HepG2 (cell line): ENCODE results near the gene ATP8A1. TPM values are rescaled to one million over a fixed set of nuclear protein-coding genes. Genes with fewer than 3 reads are reported as not detected.
"Not testable (repeated sequence)": the region's sequence is repeated elsewhere in the genome, so short reads cannot be mapped to it uniquely, and the experiment has no call there.

ENCODE experiments used
- ATAC-seq: fragments of 200-7000 bp; cut with Tn5 transposase; 3 replicates; pipeline ENCODE4 v1.9.1; 2020; ENCODE audit warnings: mild to moderate bottlenecking, moderate library complexity
- BruUV-seq: library from RNA; stranded (reverse); fragments of 400-500 nt; replicated peaks from 2 replicates; lab custom pipeline; 2021; lab: Mats Ljungman, UMichigan
- CTCF ChIA-PET: fragments of 300-600 bp; formaldehyde crosslinking; extraction: SDS; loops from one replicate; lab custom pipeline; 2021; ENCODE audit warnings: low total read pairs, inconsistent platforms, low intra/inter-chr PET ratio; lab: Yijun Ruan, JAX
- POLR2A ChIA-PET: fragments of 350-600 bp; sonication (Branson Sonifier 250); formaldehyde crosslinking; loops from one replicate; lab custom pipeline; 2020; ENCODE audit warnings: antibody characterized with exemption, inconsistent platforms; lab: Yijun Ruan, JAX
- DNase-seq: peaks from one replicate; pipeline ENCODE4 v3.0.0-alpha.2; 2015; ENCODE audit warnings: low spot score
- FAIRE-seq: peaks from 3 replicates; lab custom pipeline; 2011; peaks lifted over from hg19 to GRCh38; lab: Jason Lieb, UNC
- H2AFZ ChIP-seq: one replicate; pipeline ENCODE4 v1.6.1; 2011; ENCODE audit warnings: low read length, inconsistent platforms
- H3K27ac ChIP-seq: fragments of 300-600 bp; 3 replicates; pipeline ENCODE4 v1.8.0; 2011; ENCODE audit warnings: mixed run types, mild to moderate bottlenecking, mixed read lengths, low read length, inconsistent platforms; ENCODE audit not compliant: insufficient read depth; ENCODE audit errors: extremely low read length
- H3K27me3 ChIP-seq, 2 experiments: fragments of 200-600 bp in 1 of 2; 2 replicates in 1 of 2; 3 replicates in 1 of 2; pipeline versions ENCODE4 v1.6.0 to v1.8.0; 2011; ENCODE audit warnings: low read length in 2 of 2, mild to moderate bottlenecking in 2 of 2, moderate library complexity in 2 of 2, inconsistent platforms in 1 of 2; ENCODE audit not compliant: insufficient read depth in 2 of 2, control insufficient read depth in 1 of 2
- H3K36me3 ChIP-seq, 2 experiments: fragments of 200-600 bp in 1 of 2; replicated peaks in 1 of 2; 2 replicates in 1 of 2; 3 replicates in 1 of 2; pipeline versions ENCODE4 v1.5.1 to v1.8.0; 2011; ENCODE audit warnings: low read length in 2 of 2, inconsistent platforms in 1 of 2; ENCODE audit not compliant: insufficient read depth in 2 of 2, control insufficient read depth in 1 of 2
- H3K4me1 ChIP-seq: 2 replicates; pipeline ENCODE4 v1.5.1; 2012; ENCODE audit warnings: low read length, inconsistent platforms; ENCODE audit not compliant: insufficient read depth
- H3K4me2 ChIP-seq: 2 replicates; pipeline ENCODE4 v1.6.0; 2011; ENCODE audit warnings: low read depth, low read length, inconsistent platforms
- H3K4me3 ChIP-seq, 3 experiments: fragments of 200-600 bp in 1 of 3; sonication (generic), shearing (Covaris generic) in 1 of 3; replicated peaks in 1 of 3; 2 replicates each; pipeline ENCODE4 v1.5.1; 2011 to 2016; ENCODE audit warnings: low read length in 3 of 3, inconsistent platforms in 2 of 3, low read depth in 2 of 3, mild to moderate bottlenecking in 2 of 3, control low read depth in 1 of 3, mixed read lengths in 1 of 3; ENCODE audit not compliant: insufficient read depth in 1 of 3
- H3K79me2 ChIP-seq: one replicate; pipeline ENCODE4 v1.6.1; 2011; ENCODE audit warnings: low read length, inconsistent platforms; ENCODE audit not compliant: insufficient read depth
- H3K9ac ChIP-seq: 2 replicates; pipeline ENCODE4 v1.6.0; 2011; ENCODE audit warnings: mild to moderate bottlenecking, low read depth, low read length, inconsistent platforms; ENCODE audit not compliant: insufficient read depth
- H3K9me3 ChIP-seq: 2 replicates; pipeline ENCODE4 v1.5.1; 2012; ENCODE audit warnings: mild to moderate bottlenecking, low read length
- H4K20me1 ChIP-seq: 2 replicates; pipeline ENCODE4 v1.6.0; 2011; ENCODE audit warnings: inconsistent platforms, mild to moderate bottlenecking, low read length, moderate library complexity; ENCODE audit not compliant: insufficient read depth
- ATF7 ChIP-seq, 2 experiments: fragments of 450-650 bp in 1 of 2; sonication (generic) in 1 of 2; formaldehyde crosslinking in 1 of 2; IDR thresholded peaks; 2 replicates each; pipeline versions ENCODE4 v1.4.0 to v1.6.1; 2016 to 2020; ENCODE audit warnings: antibody characterized with exemption in 1 of 2, mild to moderate bottlenecking in 1 of 2, missing genetic modification reagents in 1 of 2
- FOXP1 ChIP-seq, 2 experiments: fragments of 450-650 bp in 1 of 2; IDR thresholded peaks; 2 replicates each; pipeline ENCODE4 v1.6.1; 2017 to 2018; ENCODE audit warnings: antibody characterized with exemption in 1 of 2
- HOXD1 ChIP-seq: sonication (generic); formaldehyde crosslinking; IDR thresholded peaks from 2 replicates; pipeline ENCODE4 v1.5.0; 2020; ENCODE audit warnings: missing genetic modification reagents
- ZNF788 ChIP-seq: sonication (generic); formaldehyde crosslinking; IDR thresholded peaks from 2 replicates; pipeline ENCODE4 v1.5.0; 2020; ENCODE audit warnings: mild to moderate bottlenecking, missing genetic modification reagents, borderline replicate concordance
- WGBS: methylation state at CpG from one replicate; pipeline ENCODE4 v1.1.6; 2017; ENCODE audit warnings: low lambda C conversion rate; 5-methylcytosine and 5-hydroxymethylcytosine counted together
- in situ Hi-C: cut with HindIII; loops from 2 replicates; pipeline ENCODE4 v1.10.0; 2017; ENCODE audit warnings: low pct_unique_long_range_greater_than_20kb; ENCODE audit not compliant: extremely low pct_ligation_motif_present
- intact Hi-C: fragments of 100-400 bp; cut with micrococcal nuclease; formaldehyde crosslinking; loops from one replicate; pipeline ENCODE4 v1.10.0; 2022; ENCODE audit not compliant: unreplicated experiment
- polyA plus RNA-seq, 8 experiments: library from polyadenylated mRNA; depleted of rRNA in 3 of 8; stranded (reverse) in 7 of 8; unstranded in 1 of 8; fragments of >200 nt; fragmentation: Illumina TruSeq in 4 of 8; extraction: Trizol in 4 of 8; gene quantifications; 2 replicates each; pipeline versions ENCODE4 v1.2.1 to v1.2.3, GENCODE V29; 2011 to 2016; ENCODE audit warnings: low read depth in 4 of 8, missing spikeins in 1 of 8, mixed read lengths in 1 of 8; ENCODE audit not compliant: insufficient read depth in 1 of 8
- total RNA-seq, 5 experiments: library from RNA; depleted of rRNA; stranded (reverse); fragments of >200 nt; fragmentation: Illumina TruSeq; extraction: Trizol; gene quantifications; 2 replicates each; pipeline ENCODE4 v1.2.3, GENCODE V29; 2016; ENCODE audit warnings: low read depth in 1 of 5
- TF ChIP-seq, protein P1 (sequence below): sonication (generic); formaldehyde crosslinking; IDR thresholded peaks from 2 replicates; pipeline ENCODE4 v1.5.1; 2020; ENCODE audit warnings: mild to moderate bottlenecking, missing genetic modification reagents, moderate library complexity
- TF ChIP-seq, protein P2 (sequence below): sonication (generic); formaldehyde crosslinking; IDR thresholded peaks from 2 replicates; pipeline ENCODE4; 2020; ENCODE audit warnings: missing genetic modification reagents, mild to moderate bottlenecking, borderline replicate concordance

ATP8A1 gene
- total and polyA plus RNA-seq, 2 of the 13 experiments (the other 11 are each of a cell fraction or from before 2014, with no cell fraction given), result 1.7 to 6.2 TPM

GRCh38 chr4:42702895-42703294 lies 46.0 kb upstream of the ATP8A1 start:
- Histone ChIP-seq H3K27ac (no peak overlapping the region), H3K36me3 (no peaks in the 10 kb centered on the region), H3K4me2 (no peak overlapping the region), H3K4me1 (no peaks in the 10 kb centered on the region), H3K9me3 (no peaks in the 10 kb centered on the region), H3K27me3 (no peaks in the 10 kb centered on the region), H3K79me2 (no peaks in the 10 kb centered on the region), H3K4me3 (no peak overlapping the region), H2AFZ (no peak overlapping the region), H4K20me1 (no peaks in the 10 kb centered on the region), H3K9ac (no peak overlapping the region)
- ChIA-PET CTCF (no interaction called here), POLR2A (interaction anchor here (1.8 kb wide), 1 partner anchor 46 kb away, joined by 4 read pairs; the partner anchor contains the start of gene ATP8A1)
- TF ChIP-seq ATF7 (IDR thresholded peaks at IDR 0.05) (peak; percentile 16; the same call in 1 of the 2 replicates), ATF7 (CRISPR knock-in tag; IDR thresholded peaks at IDR 0.05) (no peak), HOXD1 (CRISPR knock-in tag) (no peak)
- FAIRE-seq (no peak), ATAC-seq (no peak), DNase-seq (no peak)
- intact Hi-C loops (no loop called here), in situ Hi-C loops (no loop called here)
- BruUV-seq, result no TSS peak
- WGBS, result 68% methylated on average over 3 of the region's 3 CpGs

GRCh38 chr4:42701780-42702179 lies 44.9 kb upstream of the ATP8A1 start:
- POLR2A ChIA-PET, result interaction anchor here (1.8 kb wide), 1 partner anchor 45 kb away, joined by 4 read pairs; the partner anchor contains the start of gene ATP8A1
- H3K36me3 ChIP-seq; DNase-seq; H3K9me3 ChIP-seq; H3K79me2 ChIP-seq; intact Hi-C loops; BruUV-seq; CTCF ChIA-PET; FAIRE-seq; H3K4me1 ChIP-seq; H4K20me1 ChIP-seq; H3K27ac ChIP-seq; H3K9ac ChIP-seq; ATAC-seq; H3K27me3 ChIP-seq; H2AFZ ChIP-seq; in situ Hi-C loops; TF ChIP-seq FOXP1 (IDR thresholded peaks at IDR 0.05): not testable (repeated sequence)
- WGBS, result 0% methylated on average over 2 of the region's 7 CpGs
- Histone ChIP-seq H3K4me3 (peak overlapping the region in 2 of 3 experiments; percentile 19 to 26; a peak in 2 of 6 replicates), H3K4me2 (peak overlapping the region; percentile 28)
- TF ChIP-seq ZNF788 (CRISPR knock-in tag) (0 out of 2 replicates have a peak, but pooled peaks have one; percentile 22), FOXP1 (CRISPR knock-in tag; IDR thresholded peaks at IDR 0.05) (peak; percentile 17; the same call in 1 of the 2 replicates)
- TF ChIP-seq, protein P1, sequence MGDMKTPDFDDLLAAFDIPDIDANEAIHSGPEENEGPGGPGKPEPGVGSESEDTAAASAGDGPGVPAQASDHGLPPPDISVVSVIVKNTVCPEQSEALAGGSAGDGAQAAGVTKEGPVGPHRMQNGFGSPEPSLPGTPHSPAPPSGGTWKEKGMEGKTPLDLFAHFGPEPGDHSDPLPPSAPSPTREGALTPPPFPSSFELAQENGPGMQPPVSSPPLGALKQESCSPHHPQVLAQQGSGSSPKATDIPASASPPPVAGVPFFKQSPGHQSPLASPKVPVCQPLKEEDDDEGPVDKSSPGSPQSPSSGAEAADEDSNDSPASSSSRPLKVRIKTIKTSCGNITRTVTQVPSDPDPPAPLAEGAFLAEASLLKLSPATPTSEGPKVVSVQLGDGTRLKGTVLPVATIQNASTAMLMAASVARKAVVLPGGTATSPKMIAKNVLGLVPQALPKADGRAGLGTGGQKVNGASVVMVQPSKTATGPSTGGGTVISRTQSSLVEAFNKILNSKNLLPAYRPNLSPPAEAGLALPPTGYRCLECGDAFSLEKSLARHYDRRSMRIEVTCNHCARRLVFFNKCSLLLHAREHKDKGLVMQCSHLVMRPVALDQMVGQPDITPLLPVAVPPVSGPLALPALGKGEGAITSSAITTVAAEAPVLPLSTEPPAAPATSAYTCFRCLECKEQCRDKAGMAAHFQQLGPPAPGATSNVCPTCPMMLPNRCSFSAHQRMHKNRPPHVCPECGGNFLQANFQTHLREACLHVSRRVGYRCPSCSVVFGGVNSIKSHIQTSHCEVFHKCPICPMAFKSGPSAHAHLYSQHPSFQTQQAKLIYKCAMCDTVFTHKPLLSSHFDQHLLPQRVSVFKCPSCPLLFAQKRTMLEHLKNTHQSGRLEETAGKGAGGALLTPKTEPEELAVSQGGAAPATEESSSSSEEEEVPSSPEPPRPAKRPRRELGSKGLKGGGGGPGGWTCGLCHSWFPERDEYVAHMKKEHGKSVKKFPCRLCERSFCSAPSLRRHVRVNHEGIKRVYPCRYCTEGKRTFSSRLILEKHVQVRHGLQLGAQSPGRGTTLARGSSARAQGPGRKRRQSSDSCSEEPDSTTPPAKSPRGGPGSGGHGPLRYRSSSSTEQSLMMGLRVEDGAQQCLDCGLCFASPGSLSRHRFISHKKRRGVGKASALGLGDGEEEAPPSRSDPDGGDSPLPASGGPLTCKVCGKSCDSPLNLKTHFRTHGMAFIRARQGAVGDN (CRISPR knock-in tag), result peak; percentile 27; the same call in 1 of the 2 replicates
- TF ChIP-seq, protein P2, sequence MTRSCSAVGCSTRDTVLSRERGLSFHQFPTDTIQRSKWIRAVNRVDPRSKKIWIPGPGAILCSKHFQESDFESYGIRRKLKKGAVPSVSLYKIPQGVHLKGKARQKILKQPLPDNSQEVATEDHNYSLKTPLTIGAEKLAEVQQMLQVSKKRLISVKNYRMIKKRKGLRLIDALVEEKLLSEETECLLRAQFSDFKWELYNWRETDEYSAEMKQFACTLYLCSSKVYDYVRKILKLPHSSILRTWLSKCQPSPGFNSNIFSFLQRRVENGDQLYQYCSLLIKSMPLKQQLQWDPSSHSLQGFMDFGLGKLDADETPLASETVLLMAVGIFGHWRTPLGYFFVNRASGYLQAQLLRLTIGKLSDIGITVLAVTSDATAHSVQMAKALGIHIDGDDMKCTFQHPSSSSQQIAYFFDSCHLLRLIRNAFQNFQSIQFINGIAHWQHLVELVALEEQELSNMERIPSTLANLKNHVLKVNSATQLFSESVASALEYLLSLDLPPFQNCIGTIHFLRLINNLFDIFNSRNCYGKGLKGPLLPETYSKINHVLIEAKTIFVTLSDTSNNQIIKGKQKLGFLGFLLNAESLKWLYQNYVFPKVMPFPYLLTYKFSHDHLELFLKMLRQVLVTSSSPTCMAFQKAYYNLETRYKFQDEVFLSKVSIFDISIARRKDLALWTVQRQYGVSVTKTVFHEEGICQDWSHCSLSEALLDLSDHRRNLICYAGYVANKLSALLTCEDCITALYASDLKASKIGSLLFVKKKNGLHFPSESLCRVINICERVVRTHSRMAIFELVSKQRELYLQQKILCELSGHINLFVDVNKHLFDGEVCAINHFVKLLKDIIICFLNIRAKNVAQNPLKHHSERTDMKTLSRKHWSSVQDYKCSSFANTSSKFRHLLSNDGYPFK (CRISPR knock-in tag), result peak; percentile 54; the same call in 1 of the 2 replicates
